GM12873 (cell line): ENCODE measurements around the gene ZFC3H1.

Experiments
- TF ChIP-seq, protein P1 (sequence below): IDR thresholded peaks from 2 replicates; pipeline ENCODE4 v1.5.1; 2012; ENCODE audit warnings: low read depth, mild to moderate bottlenecking, moderate library complexity, low read length, control low read depth; ENCODE audit not compliant: insufficient read depth; ENCODE audit errors: missing control alignments

ZFC3H1 gene

GRCh38 chr12:71625476-71625875, 38.2 kb downstream of the ZFC3H1 start:
- TF ChIP-seq, protein P1, sequence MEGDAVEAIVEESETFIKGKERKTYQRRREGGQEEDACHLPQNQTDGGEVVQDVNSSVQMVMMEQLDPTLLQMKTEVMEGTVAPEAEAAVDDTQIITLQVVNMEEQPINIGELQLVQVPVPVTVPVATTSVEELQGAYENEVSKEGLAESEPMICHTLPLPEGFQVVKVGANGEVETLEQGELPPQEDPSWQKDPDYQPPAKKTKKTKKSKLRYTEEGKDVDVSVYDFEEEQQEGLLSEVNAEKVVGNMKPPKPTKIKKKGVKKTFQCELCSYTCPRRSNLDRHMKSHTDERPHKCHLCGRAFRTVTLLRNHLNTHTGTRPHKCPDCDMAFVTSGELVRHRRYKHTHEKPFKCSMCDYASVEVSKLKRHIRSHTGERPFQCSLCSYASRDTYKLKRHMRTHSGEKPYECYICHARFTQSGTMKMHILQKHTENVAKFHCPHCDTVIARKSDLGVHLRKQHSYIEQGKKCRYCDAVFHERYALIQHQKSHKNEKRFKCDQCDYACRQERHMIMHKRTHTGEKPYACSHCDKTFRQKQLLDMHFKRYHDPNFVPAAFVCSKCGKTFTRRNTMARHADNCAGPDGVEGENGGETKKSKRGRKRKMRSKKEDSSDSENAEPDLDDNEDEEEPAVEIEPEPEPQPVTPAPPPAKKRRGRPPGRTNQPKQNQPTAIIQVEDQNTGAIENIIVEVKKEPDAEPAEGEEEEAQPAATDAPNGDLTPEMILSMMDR = no peak

DNA sequence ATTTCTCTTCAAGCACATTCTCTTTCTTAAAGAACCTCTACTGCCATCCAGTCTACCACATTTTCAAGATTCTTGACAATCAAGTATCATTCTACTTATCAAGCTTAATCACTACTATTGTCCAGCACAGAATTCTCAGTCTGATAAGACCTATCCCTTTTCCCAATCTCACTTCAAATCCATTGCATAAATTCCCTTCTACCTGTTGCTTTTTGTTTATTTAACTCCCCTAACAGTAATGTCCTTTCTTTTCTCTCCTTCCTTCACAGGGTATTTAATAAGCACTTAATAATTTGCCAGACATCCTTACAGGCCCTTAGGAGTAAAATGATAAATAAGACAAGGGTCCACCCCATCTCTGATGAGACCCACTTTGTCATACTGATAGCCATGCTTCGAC, 41.7 kb downstream of the ZFC3H1 start:
- TF ChIP-seq, protein P1 = no peak

GRCh38 chr12:71610031-71610795, 53.4 kb downstream of the ZFC3H1 start:
- TF ChIP-seq, protein P1 = no peak

DNA sequence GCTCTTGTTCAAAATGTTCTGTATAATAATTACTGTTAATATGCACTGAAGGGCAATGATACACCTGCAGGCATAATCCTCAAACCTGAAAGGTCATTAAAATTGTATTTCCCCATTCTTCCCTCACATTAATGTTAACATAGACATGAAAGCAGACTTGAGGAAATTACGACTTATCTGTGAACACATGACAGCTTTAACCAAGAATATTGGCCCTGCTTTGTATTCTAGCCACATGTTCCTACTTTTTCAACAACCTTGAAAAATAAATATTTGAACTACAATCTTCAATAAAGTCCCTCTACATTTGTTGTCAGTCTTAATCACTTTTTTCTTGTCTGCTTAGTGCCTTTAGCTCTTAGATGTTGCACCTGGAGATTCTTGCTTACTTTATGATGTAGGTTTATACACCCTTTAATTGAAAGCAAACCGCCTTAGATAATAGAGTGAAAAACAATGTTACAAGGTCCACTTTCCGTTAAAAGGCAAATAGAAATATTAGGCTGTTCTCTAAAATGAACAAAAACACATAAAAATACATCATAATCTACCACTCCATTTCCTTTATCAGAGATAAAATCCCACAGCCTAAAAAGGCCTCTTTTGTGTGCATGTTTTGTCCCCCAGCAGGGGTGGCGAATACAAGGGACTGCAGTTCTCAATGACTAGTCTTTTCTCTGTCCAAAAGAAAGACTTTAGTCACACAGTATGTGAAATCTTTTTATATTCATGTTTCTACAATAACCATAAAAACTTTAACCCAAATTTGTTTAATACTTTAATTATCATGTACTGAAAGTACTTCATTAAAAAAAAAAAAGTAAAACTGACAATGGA, 55.9 kb downstream of the ZFC3H1 start:
- TF ChIP-seq, protein P1 = no peak

DNA sequence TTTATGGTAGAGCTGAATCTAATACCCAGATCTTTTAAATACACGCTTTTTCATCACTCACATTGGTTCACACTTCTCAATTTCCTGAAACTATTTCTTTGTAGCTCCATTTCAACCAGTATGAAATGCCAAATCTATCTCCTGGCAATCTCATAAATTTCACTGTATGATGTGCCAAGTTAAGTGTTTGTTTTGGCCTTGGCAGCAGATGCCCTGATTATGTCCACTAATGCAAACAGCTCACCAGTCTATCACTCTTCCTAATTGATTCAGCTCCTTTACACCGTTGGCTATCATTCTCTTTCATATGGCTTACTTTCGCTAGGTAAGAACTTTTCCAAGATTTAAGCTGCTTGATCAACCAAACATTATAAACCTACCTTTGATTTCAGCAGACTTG, 58.6 kb downstream of the ZFC3H1 start:
- TF ChIP-seq, protein P1 = no peak

GRCh38 chr12:71602761-71603577, 60.7 kb downstream of the ZFC3H1 start:
- TF ChIP-seq, protein P1 = no peak

DNA sequence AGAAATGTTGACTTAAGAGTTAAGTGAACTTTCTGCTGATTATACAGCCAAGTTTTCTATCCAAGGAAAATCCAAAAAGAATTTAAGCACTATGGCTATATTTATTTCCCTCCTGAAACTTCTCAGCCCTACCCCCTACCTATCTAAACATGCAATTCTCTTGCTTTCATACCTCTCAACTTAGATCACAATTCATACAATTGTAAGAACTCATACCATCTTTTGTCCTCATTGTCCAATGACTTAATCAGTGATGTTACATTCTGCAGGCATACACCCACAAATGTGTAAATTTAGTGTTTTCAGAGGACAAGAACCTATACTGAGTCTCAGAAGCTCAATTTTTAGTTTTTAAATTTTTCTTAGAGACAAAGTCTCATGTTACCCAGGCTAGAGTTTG, 62.1 kb downstream of the ZFC3H1 start:
- TF ChIP-seq, protein P1 = no peak
